Measurements from ENCODE around the gene ARHGAP27. TPM values are rescaled to one million over a fixed set of nuclear protein-coding genes. Genes with fewer than 3 reads are reported as not detected.

The ARHGAP27 gene
- total RNA-seq, 1 donor from 2014 or later = 15.1 TPM

DNA sequence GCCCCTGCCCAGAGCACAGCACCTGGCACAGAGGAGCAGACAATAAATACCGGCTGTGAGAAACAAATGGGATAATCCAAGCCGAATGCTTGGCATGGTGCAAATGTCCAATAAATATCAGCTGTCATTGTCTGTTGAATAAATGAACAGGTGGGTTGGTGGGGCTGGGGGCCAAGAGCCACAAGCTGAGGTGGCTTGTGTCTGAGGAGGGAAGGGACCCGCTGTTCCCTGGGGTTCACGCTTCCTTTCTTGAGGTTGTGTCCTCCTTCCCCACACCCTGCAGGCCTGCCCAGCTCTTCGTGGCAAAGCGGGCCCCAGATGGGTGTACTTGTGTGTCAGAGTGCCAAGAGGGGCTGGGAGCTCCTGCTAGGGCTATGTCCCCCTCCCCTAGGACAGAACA is 38.6 kb downstream of the ARHGAP27 start:
- Histone ChIP-seq H3K36me3 (peaks cover 36% of the 10 kb centered on the region), H3K27me3 (ENCODE audit: low read depth) (no peaks in the 10 kb centered on the region), H3K4me1 (peaks cover 16% of the 10 kb centered on the region), H3K9me3 (replicated peaks) (no peaks in the 10 kb centered on the region), H3K4me3 (no peak overlapping the region), H3K27ac (replicated peaks) (no peak overlapping the region)
- no peak for DNase-seq
- TF ChIP-seq, protein P1, sequence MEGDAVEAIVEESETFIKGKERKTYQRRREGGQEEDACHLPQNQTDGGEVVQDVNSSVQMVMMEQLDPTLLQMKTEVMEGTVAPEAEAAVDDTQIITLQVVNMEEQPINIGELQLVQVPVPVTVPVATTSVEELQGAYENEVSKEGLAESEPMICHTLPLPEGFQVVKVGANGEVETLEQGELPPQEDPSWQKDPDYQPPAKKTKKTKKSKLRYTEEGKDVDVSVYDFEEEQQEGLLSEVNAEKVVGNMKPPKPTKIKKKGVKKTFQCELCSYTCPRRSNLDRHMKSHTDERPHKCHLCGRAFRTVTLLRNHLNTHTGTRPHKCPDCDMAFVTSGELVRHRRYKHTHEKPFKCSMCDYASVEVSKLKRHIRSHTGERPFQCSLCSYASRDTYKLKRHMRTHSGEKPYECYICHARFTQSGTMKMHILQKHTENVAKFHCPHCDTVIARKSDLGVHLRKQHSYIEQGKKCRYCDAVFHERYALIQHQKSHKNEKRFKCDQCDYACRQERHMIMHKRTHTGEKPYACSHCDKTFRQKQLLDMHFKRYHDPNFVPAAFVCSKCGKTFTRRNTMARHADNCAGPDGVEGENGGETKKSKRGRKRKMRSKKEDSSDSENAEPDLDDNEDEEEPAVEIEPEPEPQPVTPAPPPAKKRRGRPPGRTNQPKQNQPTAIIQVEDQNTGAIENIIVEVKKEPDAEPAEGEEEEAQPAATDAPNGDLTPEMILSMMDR (IDR thresholded peaks at IDR 0.05; ENCODE audit: borderline replicate concordance) = no peak
- intact Hi-C loops (cut with micrococcal nuclease) = loop anchor here (10.0 kb wide), 1 partner anchor 441 kb away; no protein-coding TSS in a partner anchor

DNA sequence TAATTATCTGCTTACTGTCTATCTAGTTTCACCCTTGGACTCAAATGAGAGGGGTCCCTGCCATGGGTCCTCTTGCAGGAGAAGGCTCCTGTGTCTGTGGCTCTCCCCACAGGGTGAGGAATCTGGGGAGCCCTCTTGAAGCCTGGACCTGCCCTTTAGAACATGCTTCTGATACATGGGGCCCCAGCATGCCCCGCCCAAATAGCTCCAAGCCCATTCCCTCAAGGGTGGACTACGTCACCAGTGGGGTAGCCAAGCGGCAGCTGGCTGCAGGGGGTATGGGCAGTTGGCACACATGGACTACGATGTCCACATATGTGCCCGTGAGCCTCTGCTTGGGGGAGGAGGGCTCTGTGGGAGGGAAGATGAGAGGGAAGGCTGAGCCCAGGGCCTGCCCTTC is 39.3 kb downstream of the ARHGAP27 start:
- peaks cover 36% of the 10 kb centered on the region for H3K36me3 ChIP-seq
- H3K4me3 ChIP-seq = no peak overlapping the region
- peaks cover 12% of the 10 kb centered on the region for H3K4me1 ChIP-seq
- H3K27me3 ChIP-seq (ENCODE audit: low read depth) = peaks cover 2% of the 10 kb centered on the region
- no peak overlapping the region for H3K27ac ChIP-seq (replicated peaks)
- DNase-seq = no peak
- TF ChIP-seq, protein P1 (IDR thresholded peaks at IDR 0.05; ENCODE audit: borderline replicate concordance) = no peak
- intact Hi-C loops (cut with micrococcal nuclease) = loop anchor here (10.0 kb wide), 1 partner anchor 441 kb away; no protein-coding TSS in a partner anchor
- H3K9me3 ChIP-seq (replicated peaks) = no peaks in the 10 kb centered on the region

DNA sequence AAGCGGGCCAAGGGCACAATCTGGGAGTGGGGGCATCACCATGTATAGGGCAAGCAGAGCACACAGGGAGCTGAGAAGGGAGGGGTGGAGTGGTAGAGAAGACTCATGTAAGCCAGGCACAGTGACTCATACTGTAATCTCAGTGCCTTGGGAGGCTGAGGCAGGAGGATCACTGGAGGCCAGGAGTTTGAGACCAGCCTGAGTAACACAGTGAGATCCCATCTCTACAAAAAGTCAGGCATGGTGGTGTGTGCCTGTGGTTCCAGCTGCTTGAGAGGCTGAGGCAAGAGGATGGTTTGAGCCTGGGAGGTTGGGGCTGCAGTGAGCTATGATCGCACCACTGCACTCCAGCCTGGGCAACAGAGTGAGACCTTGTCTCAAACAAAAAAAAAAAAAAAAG is 40.8 kb downstream of the ARHGAP27 start:
- intact Hi-C loops (cut with micrococcal nuclease) = loop anchor here (10.0 kb wide), 1 partner anchor 443 kb away; no protein-coding TSS in a partner anchor
- Histone ChIP-seq H3K4me1 (peaks cover 10% of the 10 kb centered on the region), H3K36me3 (peaks cover 24% of the 10 kb centered on the region), H3K9me3 (replicated peaks) (no peaks in the 10 kb centered on the region), H3K27ac (replicated peaks) (no peak overlapping the region), H3K4me3 (no peak overlapping the region), H3K27me3 (ENCODE audit: low read depth) (peaks cover 7% of the 10 kb centered on the region)
- DNase-seq = no peak
- TF ChIP-seq, protein P1 (IDR thresholded peaks at IDR 0.05; ENCODE audit: borderline replicate concordance) = no peak

DNA sequence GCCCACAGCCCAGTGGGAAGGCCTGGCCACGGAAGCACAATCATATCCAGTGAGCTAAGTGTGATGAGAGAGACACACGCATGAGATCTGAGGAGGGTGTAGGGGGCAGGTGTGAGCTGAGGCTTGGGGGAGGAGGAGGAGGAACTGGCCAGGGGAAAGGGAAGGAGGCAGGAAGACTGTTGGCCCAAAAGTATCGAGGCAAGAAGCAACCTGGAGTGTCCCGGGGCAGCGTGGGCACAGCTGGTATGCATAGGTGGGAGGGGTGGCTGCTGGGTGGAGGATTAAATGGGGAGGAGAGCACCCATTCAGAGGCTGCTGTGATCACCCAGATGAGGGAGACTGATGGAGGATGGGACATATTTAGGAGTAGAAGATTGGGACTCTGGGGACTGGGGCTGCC is 41.4 kb downstream of the ARHGAP27 start:
- TF ChIP-seq, protein P1 (IDR thresholded peaks at IDR 0.05; ENCODE audit: borderline replicate concordance) = no peak
- Histone ChIP-seq H3K27me3 (ENCODE audit: low read depth) (peaks cover 7% of the 10 kb centered on the region), H3K9me3 (replicated peaks) (no peaks in the 10 kb centered on the region), H3K27ac (replicated peaks) (no peak overlapping the region), H3K4me3 (no peak overlapping the region), H3K4me1 (peaks cover 16% of the 10 kb centered on the region), H3K36me3 (peaks cover 18% of the 10 kb centered on the region)
- no peak for DNase-seq
- intact Hi-C loops (cut with micrococcal nuclease) = loop anchor here (10.0 kb wide), 1 partner anchor 444 kb away; no protein-coding TSS in a partner anchor

DNA sequence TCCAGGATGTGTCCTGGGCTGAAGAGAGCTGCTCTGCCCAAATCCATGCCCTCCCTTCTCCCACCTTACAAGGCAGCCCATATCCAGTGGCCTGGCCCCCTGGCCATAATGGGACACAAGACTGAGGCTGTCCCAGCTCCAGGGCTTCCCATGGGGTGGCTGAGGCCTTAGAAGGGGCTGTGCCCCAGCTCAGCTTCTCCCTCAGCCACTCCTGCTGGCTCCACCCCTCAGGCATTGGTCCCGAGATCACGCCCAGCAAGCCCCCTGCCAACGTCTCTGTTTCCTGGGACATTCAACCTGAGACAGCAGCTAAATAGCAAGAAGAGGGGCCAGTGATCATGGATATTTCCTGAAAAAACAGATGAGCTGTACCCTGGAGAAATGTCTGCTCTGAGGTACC is 43.3 kb downstream of the ARHGAP27 start:
- peaks cover 6% of the 10 kb centered on the region for H3K36me3 ChIP-seq
- H3K27me3 ChIP-seq (ENCODE audit: low read depth) = peaks cover 7% of the 10 kb centered on the region
- intact Hi-C loops (cut with micrococcal nuclease) = loop anchor here (5.0 kb wide), 1 partner anchor 172 kb away; no protein-coding TSS in a partner anchor
- TF ChIP-seq, protein P1 (IDR thresholded peaks at IDR 0.05; ENCODE audit: borderline replicate concordance) = no peak
- peaks cover 26% of the 10 kb centered on the region for H3K4me1 ChIP-seq
- no peak overlapping the region for H3K27ac ChIP-seq (replicated peaks)
- H3K9me3 ChIP-seq (replicated peaks) = no peaks in the 10 kb centered on the region
- H3K4me3 ChIP-seq = no peak overlapping the region
- no peak for DNase-seq

Data from left ventricle myocardium inferior (tissue), 1 donor.